CD8-positive, alpha-beta memory T cell (primary cell): ENCODE results near the gene CD19. TPM values are rescaled to one million over a fixed set of nuclear protein-coding genes. Genes with fewer than 3 reads are reported as not detected.
"Not testable (repeated sequence)": the region's sequence is repeated elsewhere in the genome, so short reads cannot be mapped to it uniquely, and the experiment has no call there.

Experiments
- CTCF ChIA-PET: fragments of 350-600 bp; sonication (Branson Sonifier 250); formaldehyde crosslinking; loops from one replicate; lab custom pipeline; 2021; ENCODE audit warnings: antibody characterized with exemption; lab: Charles Lee
- POLR2A ChIA-PET: fragments of 350-600 bp; sonication (Branson Sonifier 250); formaldehyde crosslinking; loops from one replicate; lab custom pipeline; 2021; ENCODE audit warnings: antibody characterized with exemption; lab: Charles Lee
- DNase-seq, 5 donors: peaks; one replicate each; pipeline versions ENCODE4 v3.0.0 to v3.0.0-alpha.2; 2020 to 2022; ENCODE audit warnings: mixed read lengths in 1 of 5
- H3K27ac ChIP-seq: one replicate; pipeline ENCODE4 v1.7.0; 2013; ENCODE audit warnings: low read depth, mild to moderate bottlenecking, low read length, moderate library complexity
- H3K27me3 ChIP-seq: 2 replicates; pipeline ENCODE4 v1.7.0; 2013; ENCODE audit warnings: low read length, mild to moderate bottlenecking; ENCODE audit not compliant: insufficient read depth, poor library complexity, severe bottlenecking
- H3K36me3 ChIP-seq: 2 replicates; pipeline ENCODE4 v1.7.0; 2013; ENCODE audit warnings: mild to moderate bottlenecking, low read length, moderate library complexity; ENCODE audit not compliant: insufficient read depth
- H3K4me1 ChIP-seq: 2 replicates; pipeline ENCODE4 v1.7.0; 2013; ENCODE audit warnings: mild to moderate bottlenecking, low read length, moderate library complexity; ENCODE audit not compliant: insufficient read depth
- H3K4me3 ChIP-seq: 2 replicates; pipeline ENCODE4 v1.7.0; 2013; ENCODE audit warnings: mild to moderate bottlenecking, low read length
- H3K9me3 ChIP-seq: 2 replicates; pipeline ENCODE4 v1.7.0; 2013; ENCODE audit warnings: mild to moderate bottlenecking, low read length
- H3K27ac Mint-ChIP-seq, 8 donors: one replicate each; pipeline ENCODE4 v1.8.0; 2020 to 2021; ENCODE audit warnings: mixed read lengths in 8 of 8, mild to moderate bottlenecking in 6 of 8, inconsistent platforms in 3 of 8, moderate library complexity in 3 of 8
- H3K27me3 Mint-ChIP-seq, 2 donors: one replicate each; pipeline ENCODE4 v1.8.0; 2020 to 2021; ENCODE audit warnings: mixed read lengths in 2 of 2, mild to moderate bottlenecking in 1 of 2, moderate library complexity in 1 of 2
- H3K36me3 Mint-ChIP-seq, 3 donors: one replicate each; pipeline ENCODE4 v1.8.0; 2020 to 2021; ENCODE audit warnings: mixed read lengths in 3 of 3, inconsistent platforms in 1 of 3, mild to moderate bottlenecking in 1 of 3
- H3K4me1 Mint-ChIP-seq, 3 donors: one replicate each; pipeline ENCODE4 v1.8.0; 2020 to 2021; ENCODE audit warnings: mixed read lengths in 3 of 3, inconsistent platforms in 1 of 3, mild to moderate bottlenecking in 1 of 3
- H3K4me3 Mint-ChIP-seq, 7 donors: one replicate each; pipeline ENCODE4 v1.8.0; 2020 to 2021; ENCODE audit warnings: mixed read lengths in 7 of 7, mild to moderate bottlenecking in 6 of 7, moderate library complexity in 4 of 7, inconsistent platforms in 2 of 7
- H3K9me3 Mint-ChIP-seq, 5 donors: one replicate each; pipeline ENCODE4 v1.8.0; 2020 to 2022; ENCODE audit warnings: mixed read lengths in 5 of 5, mild to moderate bottlenecking in 3 of 5, moderate library complexity in 2 of 5, inconsistent platforms in 1 of 5
- polyA plus RNA-seq: library from polyadenylated mRNA; unstranded; fragments of 300-500 nt; fragmentation: Illumina TruSeq; gene quantifications from one replicate; pipeline ENCODE4 v1.2.3, GENCODE V29; 2021
- total RNA-seq, 2 experiments: library from RNA; stranded (reverse); gene quantifications; one replicate each; pipeline ENCODE4 v1.2.3, GENCODE V29; 2021

The CD19 gene
- total and polyA plus RNA-seq, 3 experiments from 2014 or later: not detected

GRCh38 chr16:28939825-28940224 is 8.1 kb downstream of the CD19 start:
- H3K36me3 ChIP-seq, DNase-seq, H3K4me3 ChIP-seq, H3K4me3 Mint-ChIP-seq, H3K27ac ChIP-seq, H3K9me3 ChIP-seq, H3K9me3 Mint-ChIP-seq, H3K27ac Mint-ChIP-seq, H3K36me3 Mint-ChIP-seq, CTCF ChIA-PET, H3K27me3 Mint-ChIP-seq, H3K27me3 ChIP-seq: not testable (repeated sequence)
- H3K4me1 ChIP-seq: peaks cover 12% of the 10 kb centered on the region
- POLR2A ChIA-PET: interaction anchor here (0.7 kb wide), 1 partner anchor 19 kb away, joined by 8 read pairs; no protein-coding TSS in a partner anchor
- H3K4me1 Mint-ChIP-seq: peaks cover 10 to 13% (median 11%) of the 10 kb centered on the region in 3 donors

- Mint-ChIP-seq H3K4me1 (peaks cover 8 to 9% (median 8%) of the 10 kb centered on the region in 3 donors), H3K9me3 (no peaks in the 10 kb centered on the region), H3K36me3 (no peaks in the 10 kb centered on the region), H3K27ac (no peak overlapping the region), H3K4me3 (no peak overlapping the region), H3K27me3 (peaks cover 0 to 5% of the 10 kb centered on the region in 2 donors)
- ChIA-PET CTCF (interaction anchor here (0.9 to 2.6 kb wide), 3 partner anchors 8 to 100 kb away, joined by 4 to 13 read pairs (median 4); no protein-coding TSS in a partner anchor), POLR2A (interaction anchor here (0.6 to 0.9 kb wide), 2 partner anchors 70 to 97 kb away, joined by 3 to 5 read pairs; partner anchors contain the start of gene TUFM)
- no peak overlapping the region for H3K27ac ChIP-seq
- no peaks in the 10 kb centered on the region for H3K27me3 ChIP-seq
- no peak overlapping the region for H3K4me3 ChIP-seq
- no peaks in the 10 kb centered on the region for H3K36me3 ChIP-seq
- no peak for DNase-seq
- H3K9me3 ChIP-seq: no peaks in the 10 kb centered on the region
- H3K4me1 ChIP-seq: peaks cover 10% of the 10 kb centered on the region
Measured at GRCh38 chr16:28943281-28943680, 11.5 kb downstream of the CD19 start.

GRCh38 chr16:28946681-28947080 is 14.9 kb downstream of the CD19 start:
- Histone ChIP-seq H3K36me3 (no peaks in the 10 kb centered on the region), H3K9me3 (no peaks in the 10 kb centered on the region), H3K4me1 (peaks cover 18% of the 10 kb centered on the region), H3K27me3 (no peaks in the 10 kb centered on the region), H3K27ac (no peak overlapping the region), H3K4me3 (no peak overlapping the region)
- Mint-ChIP-seq H3K36me3 (peaks cover 0 to 6% (median 0%) of the 10 kb centered on the region in 3 donors), H3K27me3 (peaks cover 0 to 5% of the 10 kb centered on the region in 2 donors), H3K27ac (no peak overlapping the region), H3K4me3 (no peak overlapping the region), H3K4me1 (peaks cover 15 to 20% (median 19%) of the 10 kb centered on the region in 3 donors), H3K9me3 (no peaks in the 10 kb centered on the region)
- POLR2A ChIA-PET: no interaction called here
- no peak for DNase-seq
- CTCF ChIA-PET: interaction anchor here (0.7 to 2.6 kb wide), 4 partner anchors 31 to 100 kb away, joined by 3 to 7 read pairs (median 5); partner anchors contain the start of gene TUFM

- H3K27ac ChIP-seq: peak within 1 kb of the TSS; percentile 73
- H3K36me3 Mint-ChIP-seq: peaks cover 0 to 41% (median 4%) of the 10 kb centered on the region in 3 donors
- H3K4me1 Mint-ChIP-seq: peaks cover 22 to 42% (median 22%) of the 10 kb centered on the region in 3 donors
- no peaks in the 10 kb centered on the region for H3K9me3 Mint-ChIP-seq
- peak; percentile 99 to 100 (median 99) for DNase-seq
- peak within 1 kb of the TSS; percentile 74 for H3K4me3 ChIP-seq
- peaks cover 12% of the 10 kb centered on the region for H3K36me3 ChIP-seq
- peak within 1 kb of the TSS; percentile 88 to 98 (median 94) for H3K4me3 Mint-ChIP-seq
- H3K27me3 Mint-ChIP-seq: peaks cover 0 to 4% of the 10 kb centered on the region in 2 donors
- peaks cover 18% of the 10 kb centered on the region for H3K4me1 ChIP-seq
- no peaks in the 10 kb centered on the region for H3K27me3 ChIP-seq
- ChIA-PET CTCF (interaction anchor here (1.0 to 1.6 kb wide), 3 partner anchors 26 to 104 kb away, joined by 3 to 4 read pairs (median 4); partner anchors contain the start of gene TUFM), POLR2A (interaction anchor here (0.6 to 2.1 kb wide), 8 partner anchors 16 to 128 kb away, joined by 3 to 10 read pairs (median 6); partner anchors contain the start of genes ATXN2L, CD19, RABEP2 and SH2B1)
- H3K9me3 ChIP-seq: no peaks in the 10 kb centered on the region
- H3K27ac Mint-ChIP-seq: peak within 1 kb of the TSS; percentile 68 to 97 (median 88)
Measured at GRCh38 chr16:28950648-28951409, 19.1 kb downstream of the CD19 start, which contains the start of gene NFATC2IP. Gene NFATC2IP, plus strand, starts transcription at chr16:28950937. Its CDS starts 75 bp downstream, at chr16:28951012.

- Histone ChIP-seq H3K9me3 (no peaks in the 10 kb centered on the region), H3K4me1 (peaks cover 15% of the 10 kb centered on the region), H3K27me3 (no peaks in the 10 kb centered on the region), H3K27ac (peak overlapping the region; percentile 73), H3K36me3 (peaks cover 12% of the 10 kb centered on the region), H3K4me3 (peak overlapping the region; percentile 74)
- Mint-ChIP-seq H3K27ac (peak overlapping the region; percentile 43 to 92 (median 85)), H3K4me1 (peaks cover 23 to 42% (median 23%) of the 10 kb centered on the region in 3 donors), H3K9me3 (no peaks in the 10 kb centered on the region), H3K36me3 (peaks cover 0 to 47% (median 6%) of the 10 kb centered on the region in 3 donors), H3K27me3 (peaks cover 0 to 4% of the 10 kb centered on the region in 2 donors), H3K4me3 (peak overlapping the region; percentile 88 to 98 (median 94))
- peak in 1 of 5 donors; percentile 58 for DNase-seq
- POLR2A ChIA-PET: interaction anchor here (0.6 to 2.1 kb wide), 4 partner anchors 23 to 128 kb away, joined by 7 to 11 read pairs (median 8); partner anchors contain the start of genes ATXN2L, SH2B1 and SPNS1
- CTCF ChIA-PET: interaction anchor here (0.8 kb wide), 1 partner anchor 9 kb away, joined by 5 read pairs; no protein-coding TSS in a partner anchor
Measured at GRCh38 chr16:28951410-28951943, 19.7 kb downstream of the CD19 start.

- H3K4me1 ChIP-seq: no peaks in the 10 kb centered on the region
- H3K27ac ChIP-seq: no peak overlapping the region
- CTCF ChIA-PET: no interaction called here
- no peak for DNase-seq
- H3K27me3 ChIP-seq: no peaks in the 10 kb centered on the region
- no peak overlapping the region for H3K4me3 Mint-ChIP-seq
- H3K36me3 ChIP-seq: peaks cover 48% of the 10 kb centered on the region
- H3K9me3 Mint-ChIP-seq: no peaks in the 10 kb centered on the region
- H3K9me3 ChIP-seq: no peaks in the 10 kb centered on the region
- H3K27ac Mint-ChIP-seq: no peak overlapping the region
- H3K4me1 Mint-ChIP-seq: peaks cover 5 to 21% (median 10%) of the 10 kb centered on the region in 3 donors
- POLR2A ChIA-PET: interaction anchor here (0.6 kb wide), 1 partner anchor 146 kb away, joined by 14 read pairs; no protein-coding TSS in a partner anchor
- H3K4me3 ChIP-seq: no peak overlapping the region
- no peaks in the 10 kb centered on the region for H3K27me3 Mint-ChIP-seq
- peaks cover 7 to 87% (median 15%) of the 10 kb centered on the region in 3 donors for H3K36me3 Mint-ChIP-seq
Measured at GRCh38 chr16:28958216-28958615, 26.4 kb downstream of the CD19 start.

- H3K27ac Mint-ChIP-seq: peak overlapping the region in 1 of 8 donors; percentile 12
- ChIA-PET CTCF (no interaction called here), POLR2A (no interaction called here)
- Histone ChIP-seq H3K27me3 (no peaks in the 10 kb centered on the region), H3K4me3 (no peak overlapping the region), H3K9me3 (no peaks in the 10 kb centered on the region), H3K36me3 (peaks cover 52% of the 10 kb centered on the region), H3K27ac (no peak overlapping the region), H3K4me1 (no peaks in the 10 kb centered on the region)
- peaks cover 5 to 15% (median 10%) of the 10 kb centered on the region in 3 donors for H3K4me1 Mint-ChIP-seq
- peaks cover 7 to 87% (median 15%) of the 10 kb centered on the region in 3 donors for H3K36me3 Mint-ChIP-seq
- no peaks in the 10 kb centered on the region for H3K9me3 Mint-ChIP-seq
- H3K27me3 Mint-ChIP-seq: no peaks in the 10 kb centered on the region
- no peak for DNase-seq
- H3K4me3 Mint-ChIP-seq: no peak overlapping the region
Measured at GRCh38 chr16:28958836-28959235, 27.1 kb downstream of the CD19 start.
